ENCODE data around the gene NDUFAF3. TPM values are rescaled to one million over a fixed set of nuclear protein-coding genes. Genes with fewer than 3 reads are reported as not detected.

NDUFAF3 gene
- total RNA-seq, 3 donors from 2014 or later = 61.0 to 69.9 (median 63.2) TPM

DNA sequence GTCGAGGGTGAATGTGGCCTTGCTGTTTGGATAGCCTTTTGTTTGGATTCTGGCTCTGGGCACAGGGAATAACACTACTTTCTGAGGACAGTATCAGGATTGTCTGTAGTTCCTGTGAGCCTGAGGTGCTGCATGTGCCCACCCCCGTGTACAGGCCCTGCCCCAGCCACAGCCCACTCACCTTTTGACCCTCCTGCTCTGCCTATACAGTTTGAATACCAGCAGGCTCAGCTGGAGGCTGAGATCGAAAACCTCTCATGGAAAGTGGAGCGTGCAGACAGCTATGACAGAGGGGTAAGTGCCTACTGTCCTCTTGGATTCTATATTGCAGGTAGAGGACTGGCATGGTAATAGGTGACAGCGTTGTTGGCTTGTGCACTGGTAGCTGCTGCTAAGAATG, 39.2 kb upstream of the NDUFAF3 start:
- intact Hi-C loops (cut with DNase I, micrococcal nuclease) = no loop called here
- no peak overlapping the region for H3K4me3 ChIP-seq
- peaks cover 3% of the 10 kb centered on the region for H3K4me1 ChIP-seq (ENCODE audit: low read depth)
- ATAC-seq (no peak), DNase-seq (no peak)
- peaks cover 12% of the 10 kb centered on the region for H3K36me3 ChIP-seq (ENCODE audit: low read depth)
- H3K9me3 ChIP-seq = no peaks in the 10 kb centered on the region
- TF ChIP-seq, protein P1, sequence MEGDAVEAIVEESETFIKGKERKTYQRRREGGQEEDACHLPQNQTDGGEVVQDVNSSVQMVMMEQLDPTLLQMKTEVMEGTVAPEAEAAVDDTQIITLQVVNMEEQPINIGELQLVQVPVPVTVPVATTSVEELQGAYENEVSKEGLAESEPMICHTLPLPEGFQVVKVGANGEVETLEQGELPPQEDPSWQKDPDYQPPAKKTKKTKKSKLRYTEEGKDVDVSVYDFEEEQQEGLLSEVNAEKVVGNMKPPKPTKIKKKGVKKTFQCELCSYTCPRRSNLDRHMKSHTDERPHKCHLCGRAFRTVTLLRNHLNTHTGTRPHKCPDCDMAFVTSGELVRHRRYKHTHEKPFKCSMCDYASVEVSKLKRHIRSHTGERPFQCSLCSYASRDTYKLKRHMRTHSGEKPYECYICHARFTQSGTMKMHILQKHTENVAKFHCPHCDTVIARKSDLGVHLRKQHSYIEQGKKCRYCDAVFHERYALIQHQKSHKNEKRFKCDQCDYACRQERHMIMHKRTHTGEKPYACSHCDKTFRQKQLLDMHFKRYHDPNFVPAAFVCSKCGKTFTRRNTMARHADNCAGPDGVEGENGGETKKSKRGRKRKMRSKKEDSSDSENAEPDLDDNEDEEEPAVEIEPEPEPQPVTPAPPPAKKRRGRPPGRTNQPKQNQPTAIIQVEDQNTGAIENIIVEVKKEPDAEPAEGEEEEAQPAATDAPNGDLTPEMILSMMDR (IDR thresholded peaks at IDR 0.05) = no peak

DNA sequence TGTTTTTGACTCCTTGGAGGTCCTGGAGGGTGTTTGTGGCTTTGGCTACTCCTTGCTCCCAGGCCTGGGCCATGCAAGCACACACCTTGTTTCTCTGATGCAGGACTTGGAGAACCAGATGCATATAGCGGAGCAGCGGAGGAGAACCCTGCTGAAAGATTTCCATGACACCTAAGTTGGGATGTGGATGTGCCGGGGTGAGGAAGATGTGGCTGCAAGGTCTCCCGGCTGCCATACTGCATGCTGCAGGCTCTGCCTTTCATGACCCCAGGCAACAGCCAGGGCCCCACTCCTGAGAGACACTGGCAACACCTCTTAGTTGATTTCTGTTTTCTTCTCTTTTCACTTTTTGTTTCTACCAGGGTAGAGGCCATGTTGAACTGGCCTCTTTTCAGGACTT, 38.8 kb upstream of the NDUFAF3 start:
- Histone ChIP-seq H3K4me1 (ENCODE audit: low read depth) (peaks cover 3% of the 10 kb centered on the region), H3K4me3 (no peak overlapping the region), H3K9me3 (no peaks in the 10 kb centered on the region), H3K36me3 (ENCODE audit: low read depth) (peaks cover 12% of the 10 kb centered on the region)
- TF ChIP-seq, protein P1 (IDR thresholded peaks at IDR 0.05) = no peak
- intact Hi-C loops (cut with DNase I, micrococcal nuclease) = no loop called here
- ATAC-seq (no peak), DNase-seq (no peak)

DNA sequence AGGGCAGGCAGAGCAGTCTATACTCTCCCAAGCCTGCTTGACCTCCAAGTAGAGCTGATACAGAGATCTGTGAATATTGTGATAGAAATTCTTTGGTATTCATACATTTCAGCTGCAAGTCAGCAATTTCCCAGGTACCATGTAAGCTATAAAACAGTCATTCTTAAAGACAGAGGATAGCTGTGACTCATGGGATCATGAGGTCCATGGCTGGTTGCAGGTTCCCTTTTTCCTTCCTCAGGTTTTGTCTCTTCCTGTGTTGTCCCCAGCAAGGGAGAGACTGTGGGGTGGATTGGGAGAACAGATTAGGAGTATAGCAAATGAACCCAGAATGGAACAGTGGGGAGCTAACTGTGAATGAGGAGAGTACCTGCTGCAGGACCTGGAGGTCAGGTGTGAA, 37.3 kb upstream of the NDUFAF3 start:
- no peaks in the 10 kb centered on the region for H3K9me3 ChIP-seq
- intact Hi-C loops (cut with DNase I, micrococcal nuclease) = no loop called here
- H3K4me1 ChIP-seq (ENCODE audit: low read depth) = peaks cover 12% of the 10 kb centered on the region
- ATAC-seq = no peak
- no peak overlapping the region for H3K4me3 ChIP-seq
- peaks cover 8% of the 10 kb centered on the region for H3K36me3 ChIP-seq (ENCODE audit: low read depth)
- TF ChIP-seq, protein P1 (IDR thresholded peaks at IDR 0.05) = no peak
- DNase-seq = no peak

DNA sequence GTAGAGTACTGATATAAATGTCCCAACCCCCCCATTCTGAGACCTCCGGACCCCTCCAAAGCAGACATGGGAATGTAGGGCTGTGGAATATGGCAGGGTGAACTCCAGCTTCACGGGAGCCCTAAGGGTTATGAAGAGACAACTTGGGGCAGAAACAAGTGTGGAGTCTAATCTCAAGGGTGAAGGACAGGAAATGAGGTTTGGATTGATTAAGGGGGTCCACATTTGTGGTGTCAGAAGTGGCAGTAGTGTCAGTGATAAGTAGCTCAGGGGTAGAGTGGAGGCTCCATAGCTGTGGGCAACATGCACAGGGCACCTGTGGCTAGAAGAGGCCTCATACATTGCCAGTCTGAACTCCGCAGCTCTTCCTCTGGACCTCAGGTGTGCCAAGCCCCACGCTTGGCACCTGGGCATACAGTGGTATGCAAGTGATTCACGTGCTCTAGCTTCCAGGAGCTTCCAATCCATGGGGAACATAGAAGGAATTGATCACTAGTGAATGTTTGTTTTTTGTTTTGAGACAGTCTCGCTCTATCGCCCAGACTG, 36.0 kb upstream of the NDUFAF3 start:
- TF ChIP-seq, protein P1 (IDR thresholded peaks at IDR 0.05) = no peak
- intact Hi-C loops (cut with DNase I, micrococcal nuclease) = no loop called here
- Histone ChIP-seq H3K4me1 (ENCODE audit: low read depth) (peaks cover 13% of the 10 kb centered on the region), H3K36me3 (ENCODE audit: low read depth) (no peaks in the 10 kb centered on the region), H3K4me3 (no peak overlapping the region), H3K9me3 (no peaks in the 10 kb centered on the region)
- ATAC-seq = no peak
- no peak for DNase-seq

DNA sequence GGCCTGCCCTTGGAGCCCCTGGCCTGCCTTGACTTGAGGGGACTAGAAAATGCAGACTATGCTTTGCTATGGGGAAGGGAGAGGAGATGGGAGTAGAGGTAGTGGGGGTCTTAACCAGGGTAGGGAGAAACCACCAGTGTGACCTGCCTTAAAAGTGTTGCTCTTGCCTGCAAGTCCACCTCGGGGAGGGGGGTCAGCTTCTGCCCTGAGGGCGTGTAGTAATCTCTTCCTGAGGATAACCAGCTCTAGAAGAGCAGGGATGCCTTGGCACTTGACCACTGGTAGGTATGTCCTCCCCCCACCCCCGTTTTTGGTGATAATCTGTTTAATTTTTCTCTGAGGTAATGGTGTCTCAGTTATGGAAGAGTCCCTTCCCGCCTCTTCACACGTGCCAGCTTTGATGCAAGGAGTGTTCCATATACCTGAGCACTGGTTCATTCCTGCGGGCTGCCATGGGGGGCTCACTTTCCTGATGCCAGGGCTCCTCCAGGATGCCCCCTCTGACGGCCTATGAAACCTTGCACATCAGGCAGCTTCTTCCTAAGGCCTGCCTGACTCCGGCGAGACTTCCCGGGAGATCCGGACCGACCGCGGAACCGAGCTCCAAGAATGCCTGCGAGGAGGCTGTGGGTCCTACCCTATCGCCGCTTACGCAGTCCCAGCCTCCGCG, 32.7 kb upstream of the NDUFAF3 start:
- intact Hi-C loops (cut with DNase I, micrococcal nuclease) = no loop called here
- no peak for DNase-seq
- Histone ChIP-seq H3K36me3 (ENCODE audit: low read depth) (no peaks in the 10 kb centered on the region), H3K4me3 (peak overlapping the region; percentile 85), H3K4me1 (ENCODE audit: low read depth) (peaks cover 25% of the 10 kb centered on the region), H3K9me3 (no peaks in the 10 kb centered on the region)
- no peak for ATAC-seq
- TF ChIP-seq, protein P1 (IDR thresholded peaks at IDR 0.05) = no peak

Measured in mucosa of descending colon (tissue), 3 donors.